ENCODE data around the gene CDK17.

The CDK17 gene

DNA sequence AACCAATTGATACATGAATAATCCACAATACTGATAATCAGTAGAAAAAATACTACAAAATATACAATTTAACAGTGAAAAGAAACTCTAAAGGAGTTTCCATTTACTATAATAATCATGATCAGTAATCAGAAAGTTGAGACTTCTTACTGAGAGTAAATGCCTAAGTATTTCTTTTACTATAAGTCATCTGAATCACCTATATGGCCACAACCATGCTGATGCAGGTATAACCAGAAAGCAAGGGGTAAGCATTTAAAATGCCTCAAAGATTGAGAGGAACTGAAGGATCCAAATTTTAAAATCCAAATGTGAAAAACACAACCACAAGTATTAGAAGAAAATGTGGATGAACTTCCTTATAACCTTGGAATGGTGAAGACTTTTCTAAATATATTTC is 23.4 kb downstream of the CDK17 start:
- TF ChIP-seq GATA3 (IDR thresholded peaks at IDR 0.05; ENCODE audit: low read depth, low read length) (no peak), GATA2 (IDR thresholded peaks at IDR 0.05; ENCODE audit: low read depth, low read length) (no peak)

DNA sequence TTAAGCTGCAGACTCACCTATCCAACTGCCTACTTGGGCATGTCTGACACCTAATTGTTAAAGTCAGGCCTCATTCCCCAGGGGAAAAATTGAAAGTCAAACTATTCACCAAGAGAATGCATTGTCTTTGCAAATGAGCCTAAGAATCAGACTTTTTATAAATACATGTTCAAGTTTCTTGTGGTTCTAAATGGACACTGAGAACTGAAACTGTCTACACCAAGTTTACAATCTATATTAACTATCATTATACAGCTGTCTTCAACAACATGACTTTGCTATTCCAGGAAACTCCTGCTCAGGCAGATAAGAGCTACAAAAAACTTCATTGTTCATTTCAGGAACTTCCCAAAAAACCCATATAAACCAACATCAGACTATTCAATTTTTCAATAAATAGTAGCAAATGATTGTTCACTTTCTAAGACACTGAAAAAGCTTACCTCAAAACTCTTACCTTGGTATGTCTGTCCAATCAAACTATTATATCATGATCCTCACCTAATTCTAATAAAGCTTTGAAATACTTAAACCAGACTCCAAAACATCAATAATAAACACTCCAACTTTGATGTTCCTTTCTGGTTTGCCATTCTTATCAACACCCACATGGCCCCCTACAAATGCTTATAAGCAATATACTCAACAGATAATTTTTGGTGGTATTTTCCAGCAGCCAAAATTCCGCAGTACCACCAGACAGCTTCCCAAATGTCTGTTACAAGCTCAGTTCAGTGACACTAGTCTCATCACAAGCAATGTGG is 24.2 kb downstream of the CDK17 start:
- TF ChIP-seq GATA3 (IDR thresholded peaks at IDR 0.05; ENCODE audit: low read depth, low read length): no peak
- no peak for TF ChIP-seq GATA2 (IDR thresholded peaks at IDR 0.05; ENCODE audit: low read depth, low read length)

DNA sequence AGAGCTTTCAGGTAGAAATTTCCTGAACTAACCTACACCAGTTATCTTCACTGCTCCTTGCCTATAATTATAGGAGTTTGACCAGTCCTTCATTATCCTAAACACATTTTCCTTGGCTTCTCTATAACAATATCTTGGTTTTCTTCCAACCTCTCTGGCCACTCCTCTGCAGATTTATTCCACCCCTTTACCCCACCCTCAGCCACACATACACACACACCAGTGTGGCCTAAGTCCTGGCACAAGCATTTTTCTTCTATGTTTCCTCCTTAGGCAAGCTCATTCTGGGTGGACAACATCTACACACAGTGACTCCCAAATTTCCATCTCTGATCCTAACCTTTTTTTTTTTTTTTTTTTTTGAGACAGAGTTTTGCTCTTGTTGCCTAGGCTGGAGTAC is 25.1 kb downstream of the CDK17 start:
- TF ChIP-seq GATA2 (IDR thresholded peaks at IDR 0.05; ENCODE audit: low read depth, low read length): no peak
- no peak for TF ChIP-seq GATA3 (IDR thresholded peaks at IDR 0.05; ENCODE audit: low read depth, low read length)

DNA sequence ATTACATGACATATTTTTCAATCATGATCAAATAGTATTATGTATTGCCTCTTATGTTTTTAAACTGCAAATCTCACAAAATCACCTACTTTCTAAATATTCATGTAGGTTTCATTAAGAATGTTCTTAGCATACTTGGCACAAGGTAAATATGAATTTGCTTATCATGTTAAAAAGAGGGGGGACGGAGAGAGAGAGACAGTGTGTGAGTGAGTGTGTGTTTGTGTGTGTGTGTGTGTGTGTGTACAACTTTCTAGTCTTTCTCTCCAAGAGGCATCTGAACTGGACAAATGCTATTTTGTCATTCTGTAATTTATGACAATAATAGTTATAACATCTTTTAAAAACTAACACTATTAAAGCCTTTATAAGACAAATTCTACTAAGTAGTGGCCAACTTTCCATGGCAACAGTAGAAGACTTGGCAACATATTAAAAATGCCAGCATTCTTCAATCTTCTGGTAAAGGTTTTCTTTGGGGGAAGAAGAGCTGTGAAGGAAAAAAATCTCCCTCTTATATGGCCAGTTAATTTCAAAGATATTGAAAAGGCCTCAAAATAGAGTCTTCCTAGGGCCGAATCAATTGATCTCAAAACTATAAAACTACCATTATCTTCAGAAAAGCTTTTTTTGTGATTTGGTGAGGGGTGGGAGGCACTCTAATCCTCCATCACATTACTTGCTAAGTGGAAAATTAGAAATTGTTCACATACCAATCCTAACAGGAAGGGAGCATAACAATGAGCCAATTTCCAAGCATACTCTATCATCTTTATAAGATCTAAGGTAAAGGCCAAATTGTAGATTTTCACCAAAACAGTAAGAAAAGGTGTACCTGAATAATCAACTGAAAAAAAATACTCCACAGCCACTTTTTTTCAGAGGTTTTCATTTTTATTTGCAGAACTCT is 28.2 kb downstream of the CDK17 start:
- no peak for TF ChIP-seq GATA3 (IDR thresholded peaks at IDR 0.05; ENCODE audit: low read depth, low read length)
- TF ChIP-seq GATA2 (IDR thresholded peaks at IDR 0.05; ENCODE audit: low read depth, low read length): no peak

DNA sequence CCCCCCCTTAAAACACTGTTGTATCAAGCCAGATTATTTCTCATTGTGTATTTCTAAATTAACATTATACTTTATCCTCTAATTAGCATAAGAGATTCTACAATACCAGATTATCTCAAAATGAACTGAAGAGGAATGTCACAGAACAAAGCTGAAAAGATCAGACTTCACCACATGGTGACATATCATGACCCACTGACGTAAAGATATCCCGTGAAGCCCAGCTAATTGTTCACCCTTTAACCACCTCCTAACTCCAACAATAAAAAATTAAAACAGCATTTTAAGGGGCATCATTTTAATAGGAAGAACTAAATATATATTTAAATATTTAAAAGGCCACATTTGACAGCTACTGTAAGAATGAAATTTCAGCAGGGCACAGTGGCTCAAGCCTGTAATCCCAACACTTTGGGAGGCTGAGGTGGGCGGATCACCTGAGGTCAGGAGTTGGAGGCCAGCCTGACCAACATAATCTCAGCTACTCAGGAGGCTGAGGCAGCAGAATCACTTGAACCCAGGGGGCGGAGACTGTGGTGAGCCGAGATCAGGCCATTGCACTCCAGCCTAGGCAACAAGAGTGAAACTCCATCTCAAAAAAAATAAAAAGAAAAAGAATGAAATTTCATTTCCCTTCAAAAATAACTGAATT is 29.0 kb downstream of the CDK17 start:
- TF ChIP-seq GATA2 (IDR thresholded peaks at IDR 0.05; ENCODE audit: low read depth, low read length): no peak
- no peak for TF ChIP-seq GATA3 (IDR thresholded peaks at IDR 0.05; ENCODE audit: low read depth, low read length)

DNA sequence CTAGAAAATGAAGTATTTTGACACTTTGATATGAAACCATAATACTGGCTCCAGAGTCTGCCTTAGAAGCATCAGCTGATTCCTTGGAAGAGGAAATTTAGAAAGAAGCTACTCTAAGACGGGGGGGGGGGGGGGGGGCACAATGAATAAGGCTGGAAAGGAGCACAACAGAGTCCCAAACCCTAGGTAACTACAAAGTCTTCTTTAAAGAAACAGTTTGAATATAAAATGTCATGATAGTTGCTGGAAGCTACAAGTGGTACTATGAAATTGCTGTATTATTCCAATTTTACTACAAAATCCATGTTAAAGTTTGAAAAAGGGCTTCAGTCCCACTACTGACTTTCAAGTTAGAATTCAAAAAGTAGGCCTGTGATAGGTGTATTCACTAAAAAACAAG is 31.6 kb downstream of the CDK17 start:
- TF ChIP-seq GATA3 (IDR thresholded peaks at IDR 0.05; ENCODE audit: low read depth, low read length) (no peak), GATA2 (IDR thresholded peaks at IDR 0.05; ENCODE audit: low read depth, low read length) (no peak)

DNA sequence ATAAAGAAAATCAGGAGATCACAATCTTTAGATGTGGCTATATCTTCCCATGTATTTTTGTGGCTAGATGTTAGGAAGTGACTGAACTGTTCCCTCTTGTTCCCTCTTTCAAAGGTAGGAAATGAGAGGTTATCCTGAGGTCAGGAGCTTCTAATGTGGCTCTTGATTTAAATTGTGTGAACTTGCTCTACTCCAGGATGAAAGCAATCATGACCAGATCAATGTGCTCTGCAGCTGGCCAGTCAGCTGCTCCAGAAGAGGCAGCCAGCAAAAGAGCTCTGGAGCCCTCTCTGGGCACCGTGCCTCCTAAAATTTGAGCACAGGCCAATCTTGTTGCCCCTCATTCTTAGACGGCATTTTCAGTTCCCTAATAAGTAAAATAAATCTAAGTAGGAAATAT is 32.0 kb downstream of the CDK17 start:
- TF ChIP-seq GATA2 (IDR thresholded peaks at IDR 0.05; ENCODE audit: low read depth, low read length) (no peak), GATA3 (IDR thresholded peaks at IDR 0.05; ENCODE audit: low read depth, low read length) (no peak)

DNA sequence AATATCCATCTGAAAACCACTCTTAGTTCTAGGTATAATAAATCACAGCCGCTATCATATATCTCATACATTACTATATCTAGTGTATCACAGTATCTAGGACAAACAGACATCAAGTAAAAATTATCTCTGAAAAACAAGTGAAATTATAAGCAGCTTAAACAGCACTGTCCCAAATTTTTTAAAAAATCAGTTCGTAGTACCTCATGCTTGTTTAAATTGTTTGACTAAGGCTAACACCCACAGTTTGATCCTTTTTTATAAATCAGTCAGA is 33.9 kb downstream of the CDK17 start:
- no peak for TF ChIP-seq GATA2 (IDR thresholded peaks at IDR 0.05; ENCODE audit: low read depth, low read length)
- TF ChIP-seq GATA3 (IDR thresholded peaks at IDR 0.05; ENCODE audit: low read depth, low read length): no peak

DNA sequence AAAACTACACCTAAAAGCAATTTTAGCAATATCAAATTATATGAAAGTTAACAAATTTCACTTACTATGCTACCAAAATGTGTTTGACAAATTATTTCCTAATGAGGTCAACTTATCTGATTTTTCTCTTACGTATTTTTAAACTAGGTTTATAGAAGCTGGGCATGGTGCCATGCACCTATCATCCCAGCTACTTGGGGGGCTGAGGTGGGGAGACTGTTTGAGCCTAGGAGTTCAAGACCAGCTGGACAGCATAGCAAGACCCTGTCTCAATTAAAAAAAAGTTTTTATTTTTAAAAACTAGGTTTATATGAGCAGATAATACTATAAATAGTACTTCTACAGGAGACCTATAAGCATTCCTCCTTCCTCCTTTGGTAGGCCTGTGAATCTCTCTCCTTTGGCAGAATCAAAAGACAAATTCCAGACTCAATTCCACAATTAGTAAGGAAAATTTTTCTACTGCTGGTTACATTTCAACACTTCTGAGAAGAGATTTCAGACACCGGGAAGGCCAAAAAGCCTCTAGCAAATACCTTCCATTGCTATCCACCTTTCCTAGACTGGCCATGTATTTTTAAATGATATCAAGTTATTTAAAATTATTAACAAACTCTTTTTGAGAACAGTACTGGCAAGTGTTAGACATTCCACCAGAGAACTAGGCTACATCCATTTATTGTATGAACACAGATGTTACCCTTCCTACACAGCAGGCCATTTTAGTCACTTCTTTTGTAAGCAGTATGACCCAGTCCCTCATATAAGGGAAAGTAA is 34.4 kb downstream of the CDK17 start:
- TF ChIP-seq GATA3 (IDR thresholded peaks at IDR 0.05; ENCODE audit: low read depth, low read length): no peak

DNA sequence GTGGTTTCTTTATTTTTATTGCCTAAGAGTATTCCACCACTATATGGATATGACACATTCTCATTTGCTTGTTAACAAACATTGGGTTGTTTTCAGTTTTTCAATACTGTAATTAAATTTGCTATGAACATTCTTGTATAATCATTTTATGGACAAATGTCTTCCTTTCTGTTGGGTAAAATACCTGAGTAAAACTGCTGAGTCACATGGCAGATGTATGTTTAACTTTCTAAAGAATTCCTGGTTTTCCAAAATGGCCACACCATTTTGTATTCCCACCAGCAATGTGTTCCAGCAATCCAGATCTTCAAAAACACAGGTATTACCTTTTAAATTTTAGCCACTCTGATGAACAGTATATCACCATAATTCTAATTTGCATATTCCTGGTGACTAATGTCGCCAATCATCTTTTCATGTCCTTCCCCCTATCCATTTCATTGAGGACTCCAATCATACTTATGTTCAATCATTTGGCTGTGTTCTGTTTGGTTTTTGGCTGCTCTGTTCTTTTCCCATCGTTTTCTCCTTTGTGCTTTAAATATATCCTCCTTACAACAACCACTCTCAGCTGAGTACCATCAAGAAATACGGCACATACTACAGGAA is 36.0 kb downstream of the CDK17 start:
- TF ChIP-seq GATA3 (IDR thresholded peaks at IDR 0.05; ENCODE audit: low read depth, low read length) (no peak), GATA2 (IDR thresholded peaks at IDR 0.05; ENCODE audit: low read depth, low read length) (no peak)

DNA sequence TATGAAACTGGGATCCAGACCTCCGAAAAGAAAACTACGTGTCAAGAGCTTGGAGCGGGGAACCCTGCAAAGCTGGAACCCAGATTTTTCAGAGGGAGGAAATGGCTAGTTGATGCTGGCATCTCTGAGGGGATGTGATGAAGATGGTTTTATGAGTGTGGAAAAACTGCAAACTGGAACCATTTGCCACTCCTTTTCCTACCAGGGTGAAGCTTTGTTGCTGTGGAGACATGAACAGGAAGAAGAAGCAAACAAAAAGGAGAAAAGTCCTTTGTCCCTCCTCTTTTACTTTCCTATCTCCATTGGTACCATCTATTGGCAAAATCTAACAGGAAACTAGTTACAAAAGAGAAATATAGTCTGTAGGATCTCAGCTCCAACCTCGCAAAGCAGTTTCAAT is 39.2 kb downstream of the CDK17 start:
- TF ChIP-seq GATA2 (IDR thresholded peaks at IDR 0.05; ENCODE audit: low read depth, low read length): no peak
- TF ChIP-seq GATA3 (IDR thresholded peaks at IDR 0.05; ENCODE audit: low read depth, low read length): no peak

DNA sequence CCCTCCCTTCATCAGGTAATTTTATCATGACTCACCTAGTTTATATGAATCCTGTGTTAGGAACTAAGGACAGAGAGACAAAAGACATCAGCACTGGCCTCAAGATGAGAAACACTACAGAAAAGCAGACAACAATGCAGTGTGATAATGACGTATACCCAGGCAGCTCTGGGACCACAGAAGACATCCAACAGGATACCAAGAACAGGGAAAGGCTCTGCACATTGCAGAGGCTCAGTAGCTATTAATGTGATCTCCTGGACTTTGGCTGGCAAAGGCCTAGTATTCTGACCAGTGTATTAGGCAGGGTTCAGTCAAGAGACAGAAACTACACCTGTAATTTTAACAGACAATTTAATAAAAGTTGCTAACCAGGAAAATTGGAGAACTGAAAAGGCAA is 39.7 kb downstream of the CDK17 start:
- TF ChIP-seq GATA2 (IDR thresholded peaks at IDR 0.05; ENCODE audit: low read depth, low read length) (no peak), GATA3 (IDR thresholded peaks at IDR 0.05; ENCODE audit: low read depth, low read length) (no peak)

DNA sequence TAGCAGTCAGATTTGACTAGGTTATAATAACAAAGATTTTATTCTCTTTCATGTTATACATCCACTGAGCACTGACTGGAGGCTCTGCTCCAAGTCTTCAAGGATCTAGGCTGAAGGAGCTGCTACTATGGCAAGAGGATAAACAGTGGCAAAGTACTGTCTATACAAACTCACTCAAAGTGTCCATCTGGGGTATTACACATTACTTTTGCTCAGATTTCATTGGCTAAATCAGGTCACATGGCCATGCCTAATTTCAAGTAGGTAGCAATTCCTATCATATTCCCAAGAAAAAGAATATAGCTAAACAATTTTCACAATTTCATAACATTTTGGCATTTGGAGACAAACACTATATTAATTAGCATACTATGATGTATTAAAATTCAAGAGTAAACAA is 40.9 kb downstream of the CDK17 start:
- TF ChIP-seq GATA2 (IDR thresholded peaks at IDR 0.05; ENCODE audit: low read depth, low read length): no peak

DNA sequence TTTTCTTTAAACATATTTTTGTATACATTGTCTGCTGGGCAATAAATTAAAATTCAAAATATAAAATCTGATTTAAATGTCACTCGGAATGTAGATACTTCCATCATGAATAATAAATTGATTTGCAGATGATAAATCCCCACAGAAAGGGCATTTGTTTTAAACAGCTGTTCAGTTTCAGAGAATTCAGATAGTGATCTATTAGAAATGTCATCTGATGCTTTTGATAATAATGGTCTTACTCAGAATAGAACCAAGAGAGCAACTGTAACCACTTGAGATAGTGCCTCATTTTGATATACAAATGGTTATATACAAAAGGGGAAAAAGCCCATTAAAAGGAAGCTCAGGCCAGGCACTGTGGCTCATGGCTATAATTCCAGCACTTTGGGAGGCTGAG is 43.4 kb downstream of the CDK17 start:
- no peak for TF ChIP-seq GATA3 (IDR thresholded peaks at IDR 0.05; ENCODE audit: low read depth, low read length)
- no peak for TF ChIP-seq GATA2 (IDR thresholded peaks at IDR 0.05; ENCODE audit: low read depth, low read length)

All from SH-SY5Y (cell line).